HT1080 (cell line): ENCODE measurements around the gene SH3RF1. TPM values are rescaled to one million over a fixed set of nuclear protein-coding genes. Genes with fewer than 3 reads are reported as not detected.

ENCODE experiments used
- DNase-seq: peaks from one replicate; pipeline ENCODE4 v3.0.0-alpha.2; 2015; ENCODE audit warnings: low read depth
- total RNA-seq: library from RNA; depleted of rRNA; stranded (reverse); fragments of >200 nt; shearing (Covaris generic); gene quantifications from 2 replicates; pipeline ENCODE4 v1.2.3, GENCODE V29; 2014

SH3RF1 gene
- total RNA-seq, 1 experiment from 2014 or later: 12.0 TPM

DNA sequence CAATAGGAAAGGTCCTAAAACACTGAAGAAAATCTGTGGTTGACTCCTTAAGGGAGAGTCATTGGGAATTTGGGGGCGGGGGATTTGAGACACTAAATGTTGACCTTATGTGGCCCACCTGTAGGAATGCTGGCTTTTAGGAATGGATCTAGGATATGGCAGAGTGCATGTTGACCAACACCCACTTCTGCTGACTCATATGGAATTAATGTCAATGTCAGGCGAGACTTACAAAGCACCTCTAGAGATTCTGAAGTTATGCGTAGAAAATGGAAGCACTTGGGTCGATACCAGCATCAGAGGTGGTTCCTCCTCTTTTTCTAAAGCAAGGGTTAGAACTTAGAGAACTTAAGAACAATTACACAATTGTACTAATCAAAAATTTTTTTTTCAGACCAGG, 160.1 kb downstream of the SH3RF1 start:
- DNase-seq: peak; percentile 15

DNA sequence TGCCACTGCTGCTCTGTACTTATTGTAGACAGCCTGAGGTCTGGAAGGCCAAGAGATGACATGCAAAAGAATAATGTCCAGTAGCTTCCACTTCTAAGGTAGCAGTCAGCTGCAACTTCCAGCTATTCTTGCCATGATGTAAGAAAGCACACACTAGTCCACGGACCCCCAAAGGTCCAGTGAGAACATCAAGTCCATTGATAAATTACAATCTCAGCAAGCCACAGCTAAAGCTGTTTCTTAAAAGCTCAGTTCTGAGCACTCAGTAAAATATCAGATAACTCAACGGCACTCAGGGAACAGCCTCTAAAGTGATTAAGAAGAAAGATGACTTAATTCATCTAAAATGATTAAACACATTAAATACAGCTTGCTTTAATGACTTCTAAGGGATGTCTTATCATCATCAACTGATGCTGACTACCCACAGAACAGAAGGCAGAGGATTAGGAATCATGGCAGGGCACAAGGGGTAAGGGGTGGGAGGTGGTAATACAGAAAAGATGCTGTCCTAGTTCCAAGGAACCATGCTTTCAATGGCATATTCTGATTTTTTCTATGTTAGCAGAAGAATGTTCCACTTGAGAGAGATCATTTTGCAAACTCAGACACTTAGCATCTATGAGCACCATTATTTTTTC, 161.6 kb downstream of the SH3RF1 start:
- no peak for DNase-seq

DNA sequence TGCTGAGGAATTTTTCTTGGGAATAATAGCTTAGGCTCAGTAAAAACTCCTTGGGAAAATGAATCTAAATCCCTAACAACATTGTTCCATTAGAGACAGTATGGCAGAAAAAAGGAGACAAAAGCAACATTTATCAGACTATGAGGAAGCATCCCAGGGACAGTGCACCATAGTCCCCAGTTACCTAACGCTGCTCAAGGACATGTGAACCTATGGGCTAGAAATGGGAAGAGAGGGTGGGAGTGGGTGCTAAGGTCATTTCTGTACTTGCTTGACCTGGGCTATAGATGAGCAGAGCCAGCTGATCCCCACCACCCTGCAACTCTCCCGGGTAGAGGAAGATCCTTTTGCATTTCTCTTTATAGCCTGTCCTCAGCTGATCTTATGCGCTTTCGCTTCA, 162.5 kb downstream of the SH3RF1 start:
- no peak for DNase-seq

DNA sequence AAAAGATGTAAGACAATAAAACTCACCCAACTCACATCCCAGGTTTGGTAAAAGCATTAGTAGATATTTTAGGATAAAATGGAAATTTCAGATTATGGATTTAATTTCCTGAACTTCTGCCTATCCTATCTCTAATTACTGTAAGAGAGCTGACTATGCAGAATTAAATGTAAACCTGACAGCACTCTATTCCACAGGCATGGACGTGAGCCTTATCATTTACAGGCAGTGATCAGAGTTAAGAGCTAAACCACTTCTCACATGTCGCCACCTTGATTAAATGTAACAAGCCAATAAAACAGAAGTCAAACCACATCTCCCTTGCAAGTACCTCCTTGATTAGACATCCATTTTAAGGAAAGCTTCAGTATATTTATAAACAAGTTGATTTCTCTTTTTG, 163.2 kb downstream of the SH3RF1 start:
- no peak for DNase-seq

DNA sequence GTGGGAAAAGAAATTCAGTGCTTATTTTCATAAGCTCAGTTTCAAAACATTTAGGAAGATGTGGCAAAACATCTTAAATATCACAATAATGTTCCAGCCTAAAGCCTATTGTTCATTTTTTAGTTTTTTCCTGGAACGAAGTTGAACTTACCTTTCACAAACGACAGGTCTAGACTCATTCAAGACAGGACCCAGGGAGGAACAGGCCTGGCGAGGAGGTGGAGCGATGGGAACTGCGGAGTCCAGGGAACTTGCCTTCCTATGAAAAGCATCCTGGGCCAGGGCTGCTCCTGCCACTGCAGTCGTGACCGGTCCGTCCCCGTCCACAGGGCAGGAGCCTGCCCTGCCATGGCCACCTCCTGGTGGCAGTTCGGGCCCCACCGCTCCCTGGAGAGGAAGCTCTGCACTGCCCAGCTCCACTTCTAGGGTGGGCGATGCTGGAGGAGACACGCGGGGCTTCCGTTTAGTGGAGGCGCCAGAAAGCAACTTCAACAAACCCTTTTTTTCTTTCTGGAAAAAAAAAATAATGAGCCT, 164.0 kb downstream of the SH3RF1 start:
- DNase-seq: no peak

DNA sequence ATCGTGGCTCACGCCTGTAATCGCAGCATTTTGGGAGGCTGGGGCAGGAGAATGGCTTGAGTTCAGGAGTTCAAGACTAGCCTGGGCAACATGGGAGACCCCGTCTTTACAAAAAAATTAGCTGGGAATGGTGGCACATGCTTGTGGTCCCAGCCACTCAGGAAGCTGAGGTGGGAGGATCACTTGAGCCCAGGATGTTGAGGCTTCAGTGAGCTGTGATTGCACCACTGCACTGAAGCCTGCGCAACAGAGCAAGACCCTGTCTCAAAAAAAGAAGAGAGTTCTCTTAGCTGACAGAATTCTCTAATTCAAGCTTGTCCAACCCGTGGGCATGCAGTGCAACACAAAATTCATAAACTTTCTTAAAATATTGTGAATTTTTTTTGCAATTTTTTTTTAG, 165.1 kb downstream of the SH3RF1 start:
- DNase-seq: no peak

DNA sequence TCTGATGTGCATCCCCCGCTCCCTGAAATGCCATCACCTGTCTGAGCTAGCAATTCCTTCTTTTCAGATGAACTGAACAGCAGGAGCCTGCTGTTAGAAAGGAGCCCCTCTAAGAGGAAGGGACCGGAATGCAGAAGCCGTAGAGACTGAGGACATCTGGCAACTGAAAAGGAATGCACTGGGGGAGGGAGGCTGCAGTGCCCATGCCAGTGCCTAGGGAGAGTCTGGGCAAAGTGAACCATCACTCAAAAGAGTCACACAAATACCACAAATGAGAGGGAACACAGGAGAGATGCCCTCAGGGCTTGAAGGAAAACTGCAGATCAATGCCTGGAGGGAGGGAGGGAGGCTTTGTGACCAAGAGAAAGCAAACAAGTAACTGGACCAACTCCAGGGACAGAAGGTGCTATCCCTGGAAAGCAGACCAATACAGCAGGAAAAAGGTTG, 166.8 kb downstream of the SH3RF1 start:
- peak; percentile 8 for DNase-seq

DNA sequence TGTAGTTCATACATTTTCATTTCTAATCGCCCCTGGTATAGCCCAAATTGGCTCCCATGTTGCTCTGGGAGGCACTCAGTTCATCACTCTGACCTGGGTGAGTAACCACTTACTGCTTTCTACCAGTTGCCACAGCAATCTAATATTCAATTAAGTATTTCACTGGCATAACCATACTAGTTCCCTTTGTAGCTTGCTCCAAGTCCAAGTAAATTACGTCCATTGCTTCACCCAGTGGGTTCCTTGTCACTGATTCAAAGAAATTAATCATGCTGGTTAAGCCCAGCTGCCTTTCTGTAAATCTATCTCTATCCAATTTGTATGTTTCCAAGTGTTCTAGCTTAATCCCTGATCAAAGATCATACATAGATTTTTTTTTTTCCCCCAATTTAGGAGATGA, 168.7 kb downstream of the SH3RF1 start:
- DNase-seq: no peak

DNA sequence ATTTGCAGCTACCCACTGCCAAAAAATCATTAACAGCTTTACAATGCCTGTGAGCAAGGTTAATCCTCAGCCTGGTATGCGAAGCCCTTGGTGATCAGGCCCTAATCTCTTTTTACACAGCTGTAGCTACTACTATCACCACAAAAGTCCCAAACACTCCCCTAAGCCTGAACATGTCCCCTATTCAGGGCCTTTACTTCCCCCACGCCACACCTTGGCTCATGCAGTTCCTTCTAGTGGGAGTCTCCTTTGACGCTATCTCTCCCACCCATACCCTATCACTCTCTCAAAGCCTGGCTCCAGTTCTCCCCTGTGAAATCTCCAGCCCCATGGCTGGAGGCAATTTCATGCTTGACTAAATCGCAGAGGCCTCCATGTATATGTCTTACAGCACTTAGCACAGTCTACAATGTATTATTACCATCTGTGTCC, 170.1 kb downstream of the SH3RF1 start:
- DNase-seq: no peak

DNA sequence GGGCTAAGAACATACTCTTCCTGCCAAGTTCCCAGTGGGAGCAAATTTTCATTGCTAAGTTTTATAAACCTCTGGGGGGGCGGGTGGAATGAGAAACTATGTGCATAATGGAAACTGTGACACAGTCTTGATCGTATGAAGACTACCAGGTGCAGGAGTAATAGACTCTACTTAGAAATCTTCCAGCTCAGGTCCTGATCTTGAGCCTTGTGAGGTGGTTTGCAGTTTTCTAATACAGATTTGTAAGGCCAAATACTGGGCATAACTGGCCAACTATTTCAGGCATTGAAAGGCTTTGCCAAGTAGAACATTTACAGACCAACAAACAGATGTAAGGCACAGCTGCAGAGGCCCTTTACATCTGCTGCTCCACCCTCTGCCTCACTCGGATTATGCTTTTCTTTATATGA, 171.0 kb downstream of the SH3RF1 start:
- no peak for DNase-seq

DNA sequence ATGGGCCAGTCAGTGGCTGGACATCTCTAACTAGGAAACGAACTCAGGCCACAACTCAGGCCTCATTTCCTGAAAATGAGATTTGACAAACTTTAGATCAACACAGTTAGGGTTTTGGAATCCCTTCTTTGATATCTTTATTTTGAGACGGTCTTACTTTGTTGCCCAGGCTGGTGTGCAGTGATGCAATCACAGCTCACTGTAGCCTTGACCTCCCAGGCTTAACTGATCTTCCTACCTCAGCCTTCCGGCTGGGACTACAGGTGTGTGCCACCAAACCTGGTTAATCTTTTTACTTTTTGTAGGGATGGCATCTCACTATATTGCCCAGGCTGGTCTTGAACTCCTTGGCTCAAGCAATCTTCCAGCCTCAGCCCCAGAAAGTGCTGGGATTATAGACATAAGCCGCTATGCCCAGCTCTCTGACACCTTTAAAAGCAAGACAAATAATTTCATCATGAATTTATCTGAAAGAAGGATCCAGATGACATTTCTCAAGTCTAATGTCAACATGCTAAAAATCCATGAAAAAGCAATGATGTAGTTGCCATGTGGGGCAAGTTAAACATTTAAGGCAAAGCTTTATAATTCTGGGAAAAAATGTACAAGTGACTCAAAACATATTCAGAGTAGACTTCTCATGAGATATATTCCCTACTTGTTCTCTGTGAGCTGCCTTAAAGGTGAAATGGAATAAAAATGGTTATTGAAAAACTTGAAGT, 171.6 kb downstream of the SH3RF1 start:
- no peak for DNase-seq

DNA sequence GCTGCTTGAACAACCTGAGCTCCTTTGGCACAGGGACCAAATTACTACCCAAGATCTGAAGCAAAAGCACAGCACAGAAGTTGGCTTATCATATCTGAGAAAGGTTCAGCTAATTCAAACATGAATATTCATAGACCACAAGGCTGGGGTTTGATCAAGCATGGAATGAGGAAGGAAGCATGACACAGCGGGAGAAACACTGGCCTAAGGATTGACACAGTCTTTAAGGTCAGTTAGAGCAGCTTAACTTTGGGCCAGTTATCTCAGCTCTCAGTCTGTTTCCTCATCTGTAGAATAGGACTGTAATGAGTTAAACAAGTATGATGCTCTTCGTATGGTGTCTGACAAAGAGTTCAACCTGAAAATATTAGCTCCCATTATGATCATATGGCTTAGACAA, 172.2 kb downstream of the SH3RF1 start:
- DNase-seq: peak; percentile 36

DNA sequence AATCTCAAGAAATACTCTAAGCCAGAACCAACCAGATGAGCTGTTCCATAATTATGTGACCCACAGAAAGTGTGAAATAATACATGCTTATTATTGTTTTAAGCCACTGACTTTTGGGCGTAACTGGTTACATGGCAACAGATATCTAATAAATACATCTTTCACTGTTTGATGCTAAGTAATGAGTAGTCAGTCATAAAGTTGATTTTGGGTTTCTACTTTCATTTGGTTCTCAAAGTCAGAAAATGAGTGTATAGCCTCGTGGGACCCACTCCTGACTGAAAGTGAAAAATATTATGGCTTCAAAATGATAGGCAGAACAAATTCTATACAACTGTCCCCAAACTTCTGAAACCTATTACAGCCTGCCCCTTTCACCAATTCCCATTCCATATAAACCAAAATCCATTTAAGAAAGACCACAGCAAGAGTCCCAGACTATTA, 172.7 kb downstream of the SH3RF1 start:
- no peak for DNase-seq

DNA sequence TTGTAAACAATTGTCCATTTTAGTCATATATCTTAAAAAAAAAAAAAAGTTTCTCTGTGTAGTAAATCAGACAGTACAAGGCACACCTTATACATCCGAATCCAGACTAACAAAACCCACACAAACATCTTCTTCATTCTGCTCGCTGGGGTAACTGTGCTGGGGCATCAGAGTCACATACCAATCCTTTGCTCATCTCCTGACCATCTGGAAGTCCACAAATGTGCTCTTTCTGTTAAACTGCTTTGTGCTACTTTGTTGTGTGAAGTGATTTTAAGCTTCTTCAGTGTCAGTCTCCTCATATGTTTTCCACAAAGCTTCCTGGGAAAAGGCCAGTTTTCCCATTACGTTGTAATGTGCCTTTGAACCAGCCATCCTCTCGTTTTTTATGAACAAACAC, 174.5 kb downstream of the SH3RF1 start:
- no peak for DNase-seq

DNA sequence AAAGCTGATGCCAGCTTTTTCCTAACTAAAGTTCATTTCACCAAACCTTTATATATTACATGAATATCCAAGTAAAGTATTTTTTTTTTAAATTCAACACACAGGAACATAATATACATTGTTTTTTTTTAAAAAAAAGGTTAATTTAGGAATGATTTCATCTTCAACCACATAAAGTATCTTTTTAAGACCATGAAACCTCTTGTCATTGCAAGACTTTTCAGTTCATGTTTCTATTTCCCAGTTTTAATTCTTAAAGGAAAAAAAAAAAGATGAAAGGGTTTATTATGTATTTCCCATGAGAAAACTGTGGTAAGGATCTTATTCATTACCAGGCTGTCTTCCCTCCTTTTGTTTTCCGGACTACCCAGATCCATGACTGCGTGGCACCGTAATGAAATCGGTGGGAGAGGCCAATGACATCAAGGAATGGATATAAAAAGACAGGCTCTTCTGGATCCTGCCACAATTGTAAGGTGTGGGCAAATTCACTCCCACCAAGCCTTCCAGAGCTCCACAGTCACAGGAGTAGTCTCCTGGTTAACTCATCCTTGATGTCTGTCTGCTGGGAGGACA, 176.0 kb downstream of the SH3RF1 start:
- no peak for DNase-seq

DNA sequence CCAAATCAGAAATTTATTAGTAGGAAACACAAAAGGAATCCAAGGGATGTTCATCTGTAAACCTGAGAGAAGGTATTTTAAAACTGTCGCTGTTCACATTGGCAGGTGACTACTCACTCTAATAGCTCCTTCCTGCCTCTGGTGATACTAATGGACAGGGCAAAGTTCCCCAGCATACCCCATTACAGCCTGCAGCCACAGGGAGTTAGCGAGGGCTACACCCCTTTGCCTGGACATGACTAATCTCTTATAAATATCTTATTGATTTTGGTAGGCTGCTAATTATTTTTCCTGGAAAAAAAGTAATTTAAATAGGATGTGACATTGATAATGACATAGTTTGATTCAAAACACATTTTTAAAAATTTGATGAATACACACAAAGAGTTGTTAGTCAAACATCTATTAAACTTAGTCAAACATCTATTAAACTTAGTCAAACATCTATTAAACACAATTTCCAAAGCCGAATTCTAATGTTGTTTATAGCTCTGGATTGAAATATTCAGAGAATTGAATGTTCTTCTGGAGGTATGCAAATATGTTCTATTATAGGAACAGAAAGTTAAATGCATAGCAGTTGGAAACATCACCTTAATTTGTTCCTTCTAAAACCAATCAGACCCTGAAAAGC, 177.8 kb downstream of the SH3RF1 start:
- DNase-seq: no peak

DNA sequence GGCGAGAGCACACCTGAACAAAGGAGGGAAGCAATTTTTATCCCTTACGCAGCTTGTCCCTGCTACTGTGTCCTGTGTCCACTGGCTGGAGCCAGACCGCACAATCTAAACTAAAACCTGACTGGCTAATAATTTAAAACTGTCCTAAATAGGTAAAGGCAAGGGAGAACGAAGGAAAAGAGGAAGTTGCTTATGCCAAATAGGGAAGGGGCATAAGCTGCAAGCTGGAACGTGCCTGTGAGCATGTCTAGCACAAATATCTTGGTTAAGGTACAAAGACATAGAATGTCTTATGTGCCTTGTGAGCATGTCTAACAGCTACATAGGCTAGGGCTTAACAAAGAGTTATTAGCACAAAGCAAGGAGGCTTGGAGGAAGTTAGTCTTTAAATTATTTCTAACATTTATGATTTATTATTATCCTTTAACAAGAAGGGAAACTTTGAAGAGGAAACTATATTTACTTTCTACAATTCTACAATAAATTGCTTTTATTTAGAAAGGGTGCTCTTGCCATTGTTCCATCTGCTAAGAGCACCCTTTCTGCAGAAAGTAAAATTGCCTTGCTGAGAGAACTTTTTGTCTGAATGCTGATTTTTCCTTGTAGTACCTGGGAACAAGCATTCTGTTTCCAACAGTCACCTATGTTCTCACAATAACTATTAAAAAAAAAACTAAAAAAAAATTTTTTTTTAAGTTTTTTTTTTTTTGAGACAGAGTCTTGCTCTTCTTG, 180.1 kb downstream of the SH3RF1 start:
- DNase-seq: no peak

DNA sequence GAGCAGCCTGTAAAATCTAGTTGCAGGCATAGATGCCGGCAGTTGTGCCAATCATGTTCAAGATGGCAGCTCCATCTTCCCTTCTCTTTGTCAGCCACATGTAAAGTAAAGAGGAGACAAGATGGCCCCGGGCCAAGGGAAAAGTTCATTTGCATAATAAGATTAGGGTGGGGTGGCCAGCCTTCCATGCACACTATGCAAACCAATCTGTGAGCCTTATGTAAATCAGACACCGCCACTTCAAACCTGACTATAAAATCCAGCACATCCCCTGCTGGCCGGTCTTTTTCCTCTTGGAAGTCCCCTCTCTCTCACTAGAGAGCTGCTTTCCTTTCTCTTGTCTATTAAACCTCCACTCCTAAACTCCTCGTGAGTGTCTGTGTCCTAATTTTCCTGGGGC, 181.8 kb downstream of the SH3RF1 start:
- DNase-seq: no peak

DNA sequence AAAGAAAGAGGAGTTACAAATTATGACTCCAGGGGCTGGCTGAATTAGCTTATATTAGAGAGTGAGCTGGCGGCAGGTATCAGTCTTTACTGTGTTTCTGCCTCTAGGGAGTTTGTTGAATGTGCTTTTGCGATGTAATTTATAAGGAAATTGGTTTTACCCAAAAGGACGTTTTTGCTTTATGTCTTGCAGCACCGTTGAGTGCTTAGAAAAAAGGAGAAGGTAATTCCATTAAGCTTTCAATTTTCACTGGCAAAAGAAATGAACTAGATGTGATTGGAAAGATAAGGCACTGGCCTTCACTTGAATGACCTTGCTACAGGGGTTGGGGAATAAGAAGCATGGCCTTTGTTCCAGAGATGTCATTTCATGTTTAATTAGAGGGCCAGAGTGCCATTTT, 185.8 kb downstream of the SH3RF1 start:
- no peak for DNase-seq

DNA sequence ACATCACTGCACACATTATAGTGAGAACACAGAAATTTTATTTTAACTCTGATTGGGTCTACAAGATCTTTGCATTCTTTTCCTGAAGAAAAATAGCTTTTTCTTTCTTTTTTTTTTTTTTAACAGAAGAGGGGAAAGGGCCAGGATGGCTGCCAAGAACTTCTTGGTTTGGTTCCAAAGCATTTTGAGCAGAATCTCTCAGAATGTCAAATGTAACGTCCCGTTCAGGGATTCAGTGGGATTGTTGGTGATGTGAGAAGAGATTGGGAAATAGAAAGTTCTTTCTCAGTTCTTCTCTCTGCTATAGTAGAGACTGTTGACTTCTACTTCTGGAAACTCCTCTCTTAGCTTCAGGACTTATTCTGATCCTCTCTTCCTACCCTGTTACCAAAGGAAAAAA, 189.8 kb downstream of the SH3RF1 start:
- DNase-seq: peak; percentile 34
